Endothelial cell of umbilical vein (primary cell): ENCODE measurements around the gene OR1S2. TPM values are rescaled to one million over a fixed set of nuclear protein-coding genes. Genes with fewer than 3 reads are reported as not detected.

ENCODE experiments used
- BruUV-seq: library from RNA; stranded (reverse); fragments of 400-500 nt; replicated peaks from 2 replicates; lab custom pipeline; 2021; lab: Mats Ljungman, UMichigan
- CTCF ChIA-PET: fragments of 300-600, 350-600 bp; sonication (Branson Sonifier 250); formaldehyde crosslinking; loops from one replicate; lab custom pipeline; 2021; ENCODE audit warnings: antibody characterized with exemption, inconsistent platforms; lab: Charles Lee
- POLR2A ChIA-PET: fragments of 300-600, 350-600 bp; sonication (Branson Sonifier 250); formaldehyde crosslinking; loops from one replicate; lab custom pipeline; 2021; ENCODE audit warnings: antibody characterized with exemption, inconsistent platforms; lab: Charles Lee
- DNase-seq: peaks from one replicate; pipeline ENCODE4 v3.0.0-alpha.2; 2011; ENCODE audit warnings: low read depth, low spot score
- FAIRE-seq: peaks from 2 replicates; lab custom pipeline; 2011; peaks lifted over from hg19 to GRCh38; lab: Jason Lieb, UNC
- H2AFZ ChIP-seq: 2 replicates; pipeline ENCODE4 v1.6.0; 2012; ENCODE audit warnings: low read depth, low read length, control low read depth, inconsistent platforms
- H3K27ac ChIP-seq: 2 replicates; pipeline ENCODE4 v1.5.1; 2011; ENCODE audit warnings: low read depth, mild to moderate bottlenecking, control low read depth, low read length, moderate library complexity; ENCODE audit not compliant: insufficient read depth
- H3K27me3 ChIP-seq, 2 experiments: 2 replicates each; pipeline versions ENCODE4 v1.6.0 to v1.6.1; 2011; ENCODE audit warnings: low read length in 2 of 2, mixed read lengths in 1 of 2; ENCODE audit not compliant: control insufficient read depth in 2 of 2, insufficient read depth in 2 of 2
- H3K36me3 ChIP-seq, 2 experiments: 2 replicates in 1 of 2; 3 replicates in 1 of 2; pipeline ENCODE4 v1.5.1; 2011; ENCODE audit warnings: low read length in 2 of 2, mild to moderate bottlenecking in 1 of 2, moderate library complexity in 1 of 2; ENCODE audit not compliant: control insufficient read depth in 2 of 2, insufficient read depth in 2 of 2; ENCODE audit errors: extremely low read depth in 1 of 2
- H3K4me1 ChIP-seq: 3 replicates; pipeline ENCODE4 v1.5.1; 2011; ENCODE audit warnings: mild to moderate bottlenecking, low read length; ENCODE audit not compliant: control insufficient read depth, insufficient read depth; ENCODE audit errors: extremely low read depth
- H3K4me2 ChIP-seq: 2 replicates; pipeline ENCODE4 v1.6.1; 2011; ENCODE audit warnings: low read length, control low read depth, mixed read lengths; ENCODE audit not compliant: insufficient read depth
- H3K4me3 ChIP-seq, 3 experiments: fragments of 200-600 bp in 1 of 3; sonication (generic), shearing (Covaris generic) in 1 of 3; replicated peaks in 1 of 3; 2 replicates each; pipeline ENCODE4 v1.5.1; 2011 to 2016; ENCODE audit warnings: control low read depth in 3 of 3, low read length in 3 of 3, mild to moderate bottlenecking in 2 of 3, inconsistent platforms in 1 of 3, low read depth in 1 of 3, moderate library complexity in 1 of 3; ENCODE audit not compliant: insufficient read depth in 1 of 3
- H3K79me2 ChIP-seq: 2 replicates; pipeline ENCODE4 v1.6.0; 2012; ENCODE audit warnings: low read length, inconsistent platforms; ENCODE audit not compliant: control insufficient read depth, insufficient read depth
- H3K9ac ChIP-seq: replicated peaks from 2 replicates; pipeline ENCODE3; 2011; ENCODE audit warnings: low read length, control low read depth; ENCODE audit not compliant: insufficient read depth; ENCODE audit errors: extremely low read depth
- H3K9me1 ChIP-seq: replicated peaks from 3 replicates; pipeline ENCODE4 v1.6.0; 2011; ENCODE audit warnings: mild to moderate bottlenecking, low read length; ENCODE audit not compliant: control insufficient read depth, insufficient read depth; ENCODE audit errors: extremely low read depth
- H3K9me3 ChIP-seq: replicated peaks from 2 replicates; pipeline ENCODE4 v1.5.1; 2012; ENCODE audit warnings: low read length, inconsistent platforms; ENCODE audit not compliant: control insufficient read depth, insufficient read depth
- H4K20me1 ChIP-seq: replicated peaks from 2 replicates; pipeline ENCODE3; 2011; ENCODE audit warnings: mild to moderate bottlenecking, low read length; ENCODE audit not compliant: control insufficient read depth, insufficient read depth; ENCODE audit errors: extremely low read depth
- CTCF ChIP-seq, 2 donors: IDR thresholded peaks; 1 replicate in 1 of 2; 2 replicates in 1 of 2; pipeline ENCODE4 v1.5.1; 2011; ENCODE audit warnings: low read length in 2 of 2, mild to moderate bottlenecking in 2 of 2, moderate library complexity in 2 of 2, control low read depth in 1 of 2, inconsistent platforms in 1 of 2, low read depth in 1 of 2; ENCODE audit not compliant: insufficient read depth in 1 of 2; ENCODE audit errors: extremely low read depth in 1 of 2
- EZH2 ChIP-seq: IDR thresholded peaks from 2 replicates; pipeline ENCODE4 v1.6.1; 2012; ENCODE audit warnings: borderline replicate concordance, low read depth, mild to moderate bottlenecking, moderate library complexity, low read length, inconsistent platforms; ENCODE audit not compliant: severe bottlenecking
- FOS ChIP-seq: IDR thresholded peaks from 2 replicates; pipeline ENCODE4 v1.6.1; 2011; ENCODE audit warnings: mild to moderate bottlenecking, low read length, moderate library complexity, borderline replicate concordance; ENCODE audit not compliant: insufficient read depth
- GATA2 ChIP-seq: IDR thresholded peaks from 2 replicates; pipeline ENCODE4 v1.7.0; 2011; ENCODE audit warnings: low read depth, mild to moderate bottlenecking, moderate library complexity, mixed read lengths, low read length; ENCODE audit not compliant: insufficient read length, insufficient read depth
- JUN ChIP-seq: IDR thresholded peaks from 2 replicates; pipeline ENCODE4 v1.6.1; 2011; ENCODE audit warnings: borderline replicate concordance, low read depth; ENCODE audit not compliant: insufficient read length, insufficient read depth
- MAX ChIP-seq: IDR thresholded peaks from 2 replicates; pipeline ENCODE4 v1.6.1; 2011; ENCODE audit not compliant: insufficient read depth, insufficient read length
- MYC ChIP-seq: IDR thresholded peaks from one replicate; pipeline ENCODE4 v1.6.1; 2011; ENCODE audit warnings: mild to moderate bottlenecking, low read depth, low read length
- POLR2A ChIP-seq: IDR thresholded peaks from 2 replicates; pipeline ENCODE4 v1.6.1; 2012; ENCODE audit warnings: low read depth, mild to moderate bottlenecking, control low read depth, low read length
- POLR2AphosphoS5 ChIP-seq: IDR thresholded peaks from 2 replicates; pipeline ENCODE4 v1.6.1; 2012; ENCODE audit warnings: low read depth, mild to moderate bottlenecking, control low read depth, low read length, moderate library complexity; ENCODE audit not compliant: insufficient read depth
- dilution Hi-C: fragments of 300-500 bp; cut with MboI; formaldehyde crosslinking; loops from one replicate; pipeline ENCODE4 v1.15.0; 2019; ENCODE audit warnings: low sequenced_read_pairs; ENCODE audit not compliant: extremely low pct_ligation_motif_present
- intact Hi-C: fragments of 100-400 bp; cut with micrococcal nuclease; formaldehyde crosslinking; loops from one replicate; pipeline ENCODE4 v1.10.0; 2022
- polyA plus RNA-seq, 4 experiments: library from polyadenylated mRNA; depleted of rRNA in 3 of 4; stranded (reverse) in 3 of 4; unstranded in 1 of 4; fragments of >200 nt; gene quantifications; 2 replicates each; pipeline versions ENCODE4 v1.2.1 to v1.2.3, GENCODE V29; 2011 to 2012; ENCODE audit warnings: missing spikeins in 1 of 4
- total RNA-seq: library from RNA; stranded (reverse); gene quantifications from 2 replicates; pipeline ENCODE4 v1.2.3, GENCODE V29; 2021

Gene OR1S2
- total and polyA plus RNA-seq, 2 donors (not counting 3 experiments of a cell fraction or from before 2014, with no cell fraction given) = not detected

GRCh38 chr11:58192229-58192628, 11.7 kb downstream of the OR1S2 start:
- Histone ChIP-seq H3K27me3 (no peaks in the 10 kb centered on the region), H3K9me1 (no peaks in the 10 kb centered on the region), H3K27ac (no peak overlapping the region), H3K79me2 (no peaks in the 10 kb centered on the region), H3K4me2 (no peak overlapping the region), H3K9me3 (no peaks in the 10 kb centered on the region), H3K36me3 (no peaks in the 10 kb centered on the region), H3K4me1 (no peaks in the 10 kb centered on the region), H2AFZ (no peak overlapping the region), H4K20me1 (no peaks in the 10 kb centered on the region), H3K9ac (no peak overlapping the region), H3K4me3 (no peak overlapping the region)
- no peak for DNase-seq
- dilution Hi-C loops = no loop called here
- CTCF ChIA-PET = no interaction called here
- POLR2A ChIA-PET = no interaction called here
- intact Hi-C loops = no loop called here
- no peak for TF ChIP-seq POLR2A
- no peak for TF ChIP-seq EZH2
- TF ChIP-seq MAX = no peak
- no peak for TF ChIP-seq MYC
- TF ChIP-seq POLR2AphosphoS5 = no peak
- no peak for TF ChIP-seq CTCF (IDR thresholded peaks at IDR 0.05; ENCODE audit: extremely low read depth in 1 of 2, insufficient read depth in 1 of 2, low read depth in 1 of 2, low read length in 2 of 2)
- no peak for TF ChIP-seq FOS
- TF ChIP-seq JUN = no peak
- TF ChIP-seq GATA2 = no peak
- no peak for FAIRE-seq
- BruUV-seq = no TSS peak
